ENCODE results near the gene SPAG16.

DNA sequence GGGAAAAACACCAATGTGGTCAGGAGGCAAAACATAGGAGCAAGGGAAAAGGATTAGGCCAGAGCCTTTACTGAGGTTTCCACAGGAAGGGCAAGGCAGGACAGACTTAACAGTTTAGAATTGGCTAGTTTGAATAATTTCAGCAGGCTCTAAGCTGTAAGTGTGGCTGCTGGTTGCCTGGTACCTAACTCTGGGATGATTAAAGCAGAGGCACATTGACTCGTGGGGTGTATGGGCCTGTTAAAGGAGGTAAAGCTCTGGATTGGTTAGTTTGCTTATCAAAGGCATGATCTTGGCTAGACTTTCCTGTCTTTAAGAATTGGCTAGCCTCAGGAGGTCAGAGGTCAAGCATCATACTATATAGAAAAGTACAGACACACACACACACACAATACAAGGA, 132.6 kb downstream of the SPAG16 start:
- TF ChIP-seq POLR2AphosphoS5 (IDR thresholded peaks at IDR 0.05; ENCODE audit: low read depth, low read length) (no peak), REST (IDR thresholded peaks at IDR 0.05; ENCODE audit: insufficient read depth in 1 of 2, low read depth in 2 of 2, low read length in 2 of 2) (no peak), TAF1 (IDR thresholded peaks at IDR 0.05; ENCODE audit: borderline replicate concordance, insufficient read depth, low read length) (no peak), SIN3A (IDR thresholded peaks at IDR 0.05; ENCODE audit: borderline replicate concordance, insufficient read depth, low read length) (no peak)
